ACC112 (cell line): ENCODE data around the gene TFF1.

Experiments
- H2AFZ ChIP-seq: fragments of 200-600 bp; sonication (generic); one replicate; pipeline ENCODE4 v1.6.0; 2017; ENCODE audit warnings: antibody characterized with exemption, low read length; ENCODE audit not compliant: unreplicated experiment
- H3K27ac ChIP-seq: fragments of 200-600 bp; sonication (generic); 2 replicates; pipeline ENCODE4 v1.5.1; 2014; ENCODE audit warnings: low read depth, mild to moderate bottlenecking, antibody characterized with exemption, low read length, moderate library complexity
- H3K27me3 ChIP-seq: fragments of 200-600 bp; sonication (generic); 2 replicates; pipeline ENCODE4 v1.6.1; 2014; ENCODE audit warnings: mild to moderate bottlenecking, antibody characterized with exemption, low read length, moderate library complexity, mixed read lengths; ENCODE audit not compliant: insufficient read depth
- H3K36me3 ChIP-seq: fragments of 200-600 bp; sonication (generic); 2 replicates; pipeline ENCODE4 v1.6.1; 2016; ENCODE audit warnings: mild to moderate bottlenecking, antibody characterized with exemption, low read length, moderate library complexity, mixed read lengths; ENCODE audit not compliant: insufficient read depth
- H3K4me1 ChIP-seq: fragments of 200-600 bp; sonication (generic); one replicate; pipeline ENCODE4 v1.6.1; 2016; ENCODE audit warnings: low read length, mixed read lengths; ENCODE audit not compliant: insufficient read depth, unreplicated experiment, control insufficient read depth
- H3K4me3 ChIP-seq: fragments of 200-600 bp; sonication (generic); 2 replicates; pipeline ENCODE4 v1.5.1; 2014; ENCODE audit warnings: mild to moderate bottlenecking, low read depth, low read length
- H3K79me2 ChIP-seq: fragments of 200-600 bp; sonication (generic); one replicate; pipeline ENCODE4 v1.6.0; 2016; ENCODE audit warnings: low read length; ENCODE audit not compliant: control insufficient read depth, unreplicated experiment, insufficient read depth

The TFF1 gene

GRCh38 chr21:42330380-42331371 lies 35.7 kb downstream of the TFF1 start:
- no peak overlapping the region for H2AFZ ChIP-seq
- H3K4me3 ChIP-seq = no peak overlapping the region
- no peaks in the 10 kb centered on the region for H3K4me1 ChIP-seq
- no peak overlapping the region for H3K27ac ChIP-seq
- no peaks in the 10 kb centered on the region for H3K36me3 ChIP-seq
- H3K27me3 ChIP-seq = peaks cover 92% of the 10 kb centered on the region
- H3K79me2 ChIP-seq = no peaks in the 10 kb centered on the region

GRCh38 chr21:42324896-42325295 lies 41.4 kb downstream of the TFF1 start:
- Histone ChIP-seq H3K79me2 (no peaks in the 10 kb centered on the region), H3K36me3 (no peaks in the 10 kb centered on the region), H3K27ac (no peak overlapping the region), H3K4me3 (no peak overlapping the region), H3K27me3 (peaks cover 95% of the 10 kb centered on the region), H3K4me1 (no peaks in the 10 kb centered on the region), H2AFZ (no peak overlapping the region)

GRCh38 chr21:42321845-42322244 lies 44.5 kb downstream of the TFF1 start:
- no peak overlapping the region for H3K4me3 ChIP-seq
- no peak overlapping the region for H3K27ac ChIP-seq
- no peaks in the 10 kb centered on the region for H3K36me3 ChIP-seq
- H3K4me1 ChIP-seq = no peaks in the 10 kb centered on the region
- H3K27me3 ChIP-seq = peaks cover 90% of the 10 kb centered on the region
- H3K79me2 ChIP-seq = no peaks in the 10 kb centered on the region
- H2AFZ ChIP-seq = no peak overlapping the region

GRCh38 chr21:42321231-42321630 lies 45.1 kb downstream of the TFF1 start:
- H3K4me1 ChIP-seq = no peaks in the 10 kb centered on the region
- no peak overlapping the region for H2AFZ ChIP-seq
- no peaks in the 10 kb centered on the region for H3K36me3 ChIP-seq
- no peak overlapping the region for H3K27ac ChIP-seq
- no peaks in the 10 kb centered on the region for H3K79me2 ChIP-seq
- peaks cover 92% of the 10 kb centered on the region for H3K27me3 ChIP-seq
- no peak overlapping the region for H3K4me3 ChIP-seq

- Histone ChIP-seq H3K4me1 (no peaks in the 10 kb centered on the region), H3K36me3 (no peaks in the 10 kb centered on the region), H2AFZ (no peak overlapping the region), H3K4me3 (no peak overlapping the region), H3K27ac (no peak overlapping the region), H3K27me3 (peaks cover 90% of the 10 kb centered on the region), H3K79me2 (no peaks in the 10 kb centered on the region)
Observed at GRCh38 chr21:42320791-42321190, 45.5 kb downstream of the TFF1 start.

GRCh38 chr21:42319851-42320572 lies 46.3 kb downstream of the TFF1 start:
- peaks cover 90% of the 10 kb centered on the region for H3K27me3 ChIP-seq
- H3K36me3 ChIP-seq = no peaks in the 10 kb centered on the region
- H3K27ac ChIP-seq = no peak overlapping the region
- H3K79me2 ChIP-seq = no peaks in the 10 kb centered on the region
- H2AFZ ChIP-seq = no peak overlapping the region
- H3K4me1 ChIP-seq = no peaks in the 10 kb centered on the region
- no peak overlapping the region for H3K4me3 ChIP-seq

- no peak overlapping the region for H3K4me3 ChIP-seq
- H3K27ac ChIP-seq = no peak overlapping the region
- H3K36me3 ChIP-seq = no peaks in the 10 kb centered on the region
- H3K4me1 ChIP-seq = no peaks in the 10 kb centered on the region
- H3K79me2 ChIP-seq = no peaks in the 10 kb centered on the region
- H3K27me3 ChIP-seq = peaks cover 90% of the 10 kb centered on the region
- no peak overlapping the region for H2AFZ ChIP-seq
Observed at GRCh38 chr21:42319376-42319775, 47.0 kb downstream of the TFF1 start.

- H3K36me3 ChIP-seq = no peaks in the 10 kb centered on the region
- H3K27me3 ChIP-seq = peaks cover 90% of the 10 kb centered on the region
Observed at GRCh38 chr21:42317826-42318746, 48.2 kb downstream of the TFF1 start.

GRCh38 chr21:42317341-42317741 lies 49.0 kb downstream of the TFF1 start:
- Histone ChIP-seq H3K79me2 (no peaks in the 10 kb centered on the region), H3K27ac (no peak overlapping the region), H3K4me1 (no peaks in the 10 kb centered on the region), H3K36me3 (no peaks in the 10 kb centered on the region), H3K4me3 (no peak overlapping the region), H2AFZ (no peak overlapping the region), H3K27me3 (peaks cover 87% of the 10 kb centered on the region)

More at GRCh38 chr21:42317826-42318746, 48.2 kb downstream of the TFF1 start:
- Histone ChIP-seq H3K4me1 (no peaks in the 10 kb centered on the region), H3K4me3 (no peak overlapping the region), H3K79me2 (no peaks in the 10 kb centered on the region), H2AFZ (no peak overlapping the region), H3K27ac (no peak overlapping the region)

- peaks cover 83% of the 10 kb centered on the region for H3K27me3 ChIP-seq
- H3K79me2 ChIP-seq = no peaks in the 10 kb centered on the region
- H2AFZ ChIP-seq = no peak overlapping the region
- no peaks in the 10 kb centered on the region for H3K36me3 ChIP-seq
- H3K27ac ChIP-seq = no peak overlapping the region
- H3K4me1 ChIP-seq = no peaks in the 10 kb centered on the region
- no peak overlapping the region for H3K4me3 ChIP-seq
Observed at GRCh38 chr21:42316891-42317290, 49.4 kb downstream of the TFF1 start.
